HuH-7 (cell line): Measurements from ENCODE around the gene SLC37A1.

Source experiments
- DNase-seq: peaks from one replicate; pipeline ENCODE4 v3.0.0; 2011; ENCODE audit warnings: low spot score

SLC37A1 gene

DNA sequence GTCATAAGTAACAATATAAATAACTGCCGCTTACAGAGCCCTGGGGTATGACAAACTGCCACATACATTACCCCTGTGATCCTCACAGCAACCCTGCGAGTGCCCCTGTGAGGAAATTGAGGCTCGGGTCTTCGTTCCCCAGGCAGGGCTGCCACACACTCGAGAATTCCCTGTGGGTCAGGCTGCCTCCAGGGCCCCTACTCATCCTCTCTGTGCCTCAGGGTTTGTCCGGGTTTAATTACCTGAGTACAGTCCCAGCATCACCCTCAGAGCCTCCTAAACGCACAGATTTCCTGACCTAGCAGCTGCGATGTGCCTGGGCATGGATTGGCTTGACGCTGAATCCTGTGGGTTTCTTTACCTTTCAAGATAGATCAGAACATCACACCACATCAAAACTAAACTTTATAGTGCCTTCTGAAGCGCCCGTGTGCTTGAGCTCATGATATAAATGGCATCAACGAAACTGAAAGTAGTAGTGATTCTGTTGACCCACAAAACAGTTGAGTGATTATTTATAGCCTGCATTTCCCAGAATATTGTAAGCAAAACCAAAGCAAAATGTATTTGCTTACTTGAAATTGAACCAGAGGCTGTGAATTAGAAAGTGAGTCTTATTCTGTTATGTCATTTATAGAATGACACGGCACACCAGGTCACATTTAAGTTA lies 14.0 kb downstream of the SLC37A1 start:
- DNase-seq, result no peak

DNA sequence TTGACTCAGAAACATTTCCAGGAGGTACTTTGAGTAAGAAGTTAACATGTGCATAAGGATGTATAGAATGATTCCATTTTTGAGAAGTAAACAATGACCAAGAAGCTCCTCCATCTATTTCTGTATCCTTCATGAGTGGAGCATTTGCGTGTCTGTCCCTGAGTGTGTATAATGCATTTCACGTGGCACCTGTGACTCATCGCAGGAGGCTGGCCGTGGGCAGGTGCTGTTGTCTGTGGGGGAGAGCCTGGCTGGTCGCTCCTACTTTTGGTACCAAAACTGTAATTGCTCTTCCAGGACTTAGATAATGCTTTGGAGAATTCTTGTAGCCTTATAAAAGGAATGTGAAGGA lies 16.5 kb downstream of the SLC37A1 start:
- DNase-seq, result no peak

DNA sequence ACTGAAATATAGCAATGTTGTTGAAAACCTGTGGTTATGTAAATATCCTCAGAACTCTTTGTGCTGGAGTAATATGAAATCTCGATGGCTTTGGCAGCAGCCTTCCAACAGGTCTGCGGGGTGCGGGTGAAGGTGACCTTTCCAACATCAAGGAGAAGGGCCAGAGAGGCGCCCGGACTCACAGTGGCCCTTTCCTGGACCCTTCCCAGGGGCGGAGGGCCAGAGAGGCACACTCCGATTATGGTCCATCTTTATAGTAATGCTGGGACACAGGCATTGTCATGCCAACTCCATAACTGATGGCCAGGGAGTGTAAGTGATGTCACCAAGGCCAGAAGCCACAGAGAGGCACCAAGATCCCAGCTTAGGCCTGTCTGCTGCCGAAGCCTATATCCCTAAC lies 18.1 kb downstream of the SLC37A1 start:
- no peak for DNase-seq

DNA sequence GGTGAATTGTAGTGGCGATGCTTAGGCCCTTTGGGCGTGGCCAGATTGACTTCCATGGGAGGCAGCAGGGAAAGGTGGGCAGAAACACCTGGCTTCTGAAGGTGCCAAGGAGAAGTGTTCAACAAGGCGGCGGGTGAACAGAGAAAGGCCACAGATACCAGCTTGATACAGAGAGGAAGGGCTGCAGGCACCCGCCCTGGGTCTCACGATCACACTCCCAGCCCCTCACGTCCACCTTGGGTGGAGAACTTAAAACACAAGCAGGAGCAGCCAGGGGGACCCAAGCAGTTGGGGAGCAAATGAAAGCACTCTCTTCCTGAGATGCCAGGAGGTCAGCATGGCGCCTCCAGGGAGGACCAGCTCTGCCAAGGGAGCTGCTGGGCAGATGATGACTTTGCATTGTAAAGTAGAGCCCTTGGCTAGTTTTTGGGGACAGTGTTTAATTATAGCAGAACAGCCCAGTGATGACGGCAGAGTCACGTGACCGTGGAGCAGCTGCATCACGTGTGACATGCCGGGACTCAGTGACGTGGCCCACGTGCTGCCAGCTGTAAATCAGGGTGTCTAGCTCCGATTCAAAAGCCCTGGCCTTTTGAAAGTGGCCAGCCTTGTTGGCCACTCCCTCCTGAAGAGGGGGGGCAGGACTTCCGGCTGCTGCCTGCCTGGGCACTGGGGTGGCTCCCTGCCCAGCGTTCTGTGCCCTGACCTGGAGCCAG lies 19.0 kb downstream of the SLC37A1 start:
- no peak for DNase-seq

DNA sequence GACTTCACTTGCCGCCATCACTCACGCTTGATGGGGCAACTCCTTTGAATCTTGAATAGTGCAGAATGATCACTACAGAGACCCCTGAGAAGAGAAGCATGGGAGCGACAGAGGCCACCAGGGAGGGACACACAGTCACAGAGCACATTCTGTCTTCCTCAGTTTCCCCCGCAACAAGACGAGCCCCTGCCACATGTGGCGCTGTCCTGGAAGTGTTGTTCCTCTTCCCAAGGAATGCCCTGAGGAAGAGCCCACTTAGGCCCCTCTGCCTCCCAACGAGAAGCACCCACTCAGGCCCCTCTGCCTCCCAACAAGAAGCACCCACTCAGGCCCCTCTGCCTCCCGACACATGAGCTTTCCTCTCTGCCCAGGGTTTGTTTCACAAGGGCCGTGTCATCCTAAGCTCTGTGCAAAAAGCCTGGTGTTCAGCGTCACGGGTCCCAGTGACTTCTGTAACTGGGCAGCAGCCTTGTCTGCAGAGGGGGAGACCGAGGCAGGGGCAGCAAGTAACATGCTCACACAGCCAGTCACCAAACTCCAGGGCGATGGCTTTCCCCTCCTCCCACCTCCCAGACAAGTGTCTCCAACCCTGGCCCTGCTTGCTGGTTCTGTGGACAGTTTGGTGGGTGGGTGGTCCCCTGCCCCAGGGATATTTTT lies 19.8 kb downstream of the SLC37A1 start:
- DNase-seq, result no peak

DNA sequence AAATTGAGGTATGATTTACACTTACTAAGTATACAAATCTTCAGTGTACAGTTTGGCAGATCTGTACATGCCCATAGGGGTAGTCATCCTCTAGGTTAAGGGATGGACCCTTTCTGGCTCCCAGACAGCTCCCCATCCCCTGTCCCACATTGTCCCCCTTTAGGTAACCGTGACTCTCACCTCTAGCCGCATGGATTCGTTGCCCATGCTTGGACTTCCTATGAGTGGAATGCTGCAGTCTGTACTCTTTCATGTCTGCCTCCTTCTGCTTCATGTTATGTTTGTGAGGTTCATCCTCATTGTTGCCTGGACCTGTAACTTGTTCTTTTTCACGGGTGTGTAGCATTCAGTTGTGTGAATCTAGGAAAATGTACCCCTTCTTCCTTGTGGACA lies 20.3 kb downstream of the SLC37A1 start:
- no peak for DNase-seq

DNA sequence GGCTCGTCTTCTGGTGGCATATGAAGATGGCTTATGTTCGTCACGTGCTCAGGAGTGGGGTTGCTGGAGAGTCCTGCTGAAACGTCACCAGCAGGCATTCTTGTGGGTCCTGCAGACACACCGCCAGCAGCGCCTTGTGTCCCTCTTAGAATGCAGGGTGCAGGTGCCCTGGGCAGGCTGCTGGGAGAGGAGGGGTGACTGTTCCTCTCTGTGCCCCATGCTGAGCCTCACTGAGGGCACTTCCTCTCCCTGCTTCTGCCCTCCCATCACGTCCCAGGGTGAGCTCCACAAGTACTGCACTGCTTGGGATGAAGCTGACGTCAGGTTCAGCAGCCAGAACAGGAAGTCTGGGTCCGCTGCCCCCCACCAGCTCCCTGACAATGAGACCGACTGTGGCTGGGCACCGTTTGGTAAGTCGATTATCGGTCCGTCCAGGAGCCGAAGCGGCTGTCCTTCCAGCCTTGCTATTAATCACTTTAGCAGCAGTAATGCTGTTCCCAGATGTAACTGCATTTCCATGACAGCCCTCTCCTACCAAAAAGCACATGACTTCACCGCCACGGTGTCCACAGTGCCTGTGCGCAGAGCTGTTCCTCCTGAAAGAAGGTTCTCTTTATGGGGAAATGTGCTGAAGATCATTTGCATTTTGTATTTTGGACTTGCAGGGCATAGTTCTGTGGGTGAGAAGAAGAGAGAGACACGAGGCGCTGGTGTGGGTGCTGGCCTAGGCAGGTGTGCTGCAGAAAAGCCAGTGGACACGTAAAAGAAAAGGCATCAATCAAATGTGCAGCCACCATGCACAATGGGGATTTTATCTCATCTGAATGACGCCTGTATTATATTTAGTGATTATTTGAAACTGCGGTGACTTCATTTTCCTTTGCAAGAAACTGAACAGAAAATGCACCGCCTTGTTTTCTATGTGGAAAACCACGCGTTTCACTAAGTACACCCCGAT lies 21.0 kb downstream of the SLC37A1 start:
- DNase-seq, result no peak

DNA sequence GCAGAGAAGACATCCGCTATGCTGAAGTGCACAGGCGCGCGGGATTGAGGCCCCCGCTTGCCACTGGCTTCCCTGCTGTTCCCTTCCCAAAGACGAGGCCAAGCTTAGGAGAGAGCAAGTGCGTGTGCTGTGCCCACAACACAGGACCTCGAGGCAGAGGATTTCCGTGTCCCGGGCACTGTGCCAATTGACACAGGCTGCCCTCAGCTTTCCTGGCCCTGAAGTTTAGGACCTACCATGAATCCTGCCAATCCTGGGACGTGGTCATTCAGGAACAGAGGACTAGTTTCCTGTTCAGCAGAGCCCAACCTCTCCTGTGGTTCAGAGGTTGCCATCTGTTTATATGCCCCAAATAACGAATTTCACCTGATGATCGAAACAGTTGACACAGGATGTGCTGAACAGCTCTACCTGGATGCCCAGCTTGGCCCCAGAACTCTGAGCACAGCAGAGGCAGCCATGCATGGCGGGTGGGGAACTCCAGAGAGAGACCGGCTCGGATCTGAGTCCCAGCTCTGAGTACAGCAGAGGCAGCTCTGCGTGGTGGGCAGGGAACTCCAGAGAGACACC lies 22.0 kb downstream of the SLC37A1 start:
- no peak for DNase-seq

DNA sequence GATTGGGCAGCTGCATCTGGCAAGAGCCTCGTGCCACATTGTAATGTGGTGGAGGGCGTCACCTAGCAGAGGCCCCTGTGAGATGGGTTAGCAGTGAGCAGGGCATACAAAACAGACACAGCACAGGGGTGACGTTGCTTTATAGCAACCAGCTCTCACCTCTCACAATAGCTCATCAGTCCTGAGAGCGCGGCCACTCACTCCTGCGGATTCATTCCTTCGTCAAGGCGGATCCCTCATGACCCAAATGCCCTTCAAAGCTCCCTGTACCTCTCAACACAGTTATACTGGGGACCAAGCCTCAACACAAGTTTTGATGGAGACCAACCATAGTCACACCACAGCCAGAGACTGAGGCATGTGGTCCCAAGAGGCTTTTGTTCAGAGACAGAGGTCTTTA lies 22.9 kb downstream of the SLC37A1 start:
- no peak for DNase-seq

DNA sequence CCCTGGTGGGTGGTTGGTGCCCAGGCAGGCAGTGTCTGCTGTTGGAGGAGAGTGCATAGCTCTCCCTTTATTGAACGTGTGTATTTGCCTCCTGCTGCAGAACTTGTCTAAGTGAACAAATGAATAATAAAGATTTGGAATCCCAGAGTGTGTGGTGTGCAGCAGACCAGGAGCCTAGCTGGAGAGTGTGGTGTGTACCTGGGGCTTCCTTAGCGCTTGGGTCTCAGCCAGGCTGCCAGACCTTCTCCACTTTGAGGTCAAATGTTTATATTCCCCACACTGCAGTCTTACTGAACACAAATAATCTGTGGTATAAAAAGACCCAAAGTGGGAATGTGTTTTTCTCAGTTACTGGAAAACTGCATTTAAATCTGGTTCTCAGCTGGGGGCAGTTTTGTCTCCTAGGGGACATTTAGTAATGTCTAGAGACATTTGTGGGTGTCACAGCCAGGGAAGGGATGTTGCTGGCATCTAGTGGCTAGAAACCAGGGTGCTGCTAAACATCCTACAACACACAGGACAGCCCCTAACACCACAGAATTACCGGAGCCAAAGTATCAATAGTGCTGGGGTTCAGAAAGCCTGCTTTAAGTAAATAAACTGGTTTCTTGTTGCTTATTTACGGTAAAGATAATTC lies 23.6 kb downstream of the SLC37A1 start:
- peak; percentile 26 for DNase-seq

DNA sequence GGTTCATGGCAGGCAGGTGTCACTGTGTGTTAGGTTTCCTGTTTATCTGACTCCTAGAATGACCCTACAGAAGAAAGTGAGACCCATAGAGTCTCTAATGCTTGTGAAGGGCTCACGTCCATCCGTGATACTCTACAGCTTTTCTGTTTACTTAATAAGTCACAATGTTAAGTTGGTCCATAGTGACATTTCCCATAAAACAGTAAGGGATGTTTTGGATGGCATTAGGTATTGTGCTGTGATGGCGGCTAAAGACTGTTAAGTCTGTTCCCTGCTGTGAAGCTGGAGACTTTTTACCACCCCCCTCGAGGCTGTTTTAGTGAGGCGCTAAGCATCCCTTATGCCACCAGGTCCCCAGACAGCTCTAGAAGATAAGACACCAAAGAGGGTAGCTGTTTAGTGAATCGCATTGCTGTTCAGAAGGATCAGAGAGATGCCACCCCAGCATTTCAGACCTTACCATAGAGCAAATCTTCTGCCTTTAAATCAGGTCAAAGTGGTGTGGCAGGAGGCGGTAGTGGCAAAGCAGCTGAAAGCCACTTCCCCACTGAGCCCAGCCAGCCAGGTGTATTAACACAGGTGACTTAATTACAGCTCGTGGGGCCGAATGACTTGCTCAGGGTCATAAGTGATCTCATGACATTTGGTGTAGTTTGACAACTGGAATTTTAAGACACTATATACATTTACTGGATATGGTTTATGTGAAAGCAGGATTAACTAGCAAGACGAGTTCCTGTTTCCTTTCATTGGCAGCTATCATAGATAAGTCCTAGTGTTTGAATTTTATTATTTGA lies 25.0 kb downstream of the SLC37A1 start:
- DNase-seq, result no peak

DNA sequence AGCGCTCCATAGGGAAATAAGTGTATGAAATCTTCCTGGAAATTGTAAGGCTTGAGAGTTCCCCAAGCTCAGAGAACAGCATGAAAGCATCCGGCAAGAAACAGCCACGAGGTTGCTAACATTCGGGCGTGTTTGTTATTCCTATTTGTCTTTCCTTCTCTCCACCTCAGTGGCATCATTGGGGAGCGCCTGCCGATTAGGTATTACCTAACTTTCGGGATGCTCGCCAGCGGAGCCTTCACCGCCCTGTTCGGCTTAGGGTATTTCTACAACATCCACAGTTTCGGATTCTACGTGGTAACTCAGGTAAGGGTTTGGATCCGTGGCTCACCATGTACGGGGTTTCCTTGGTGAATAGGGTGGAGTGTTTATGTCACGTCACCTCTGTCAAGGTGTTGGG lies 25.7 kb downstream of the SLC37A1 start:
- DNase-seq, result no peak

DNA sequence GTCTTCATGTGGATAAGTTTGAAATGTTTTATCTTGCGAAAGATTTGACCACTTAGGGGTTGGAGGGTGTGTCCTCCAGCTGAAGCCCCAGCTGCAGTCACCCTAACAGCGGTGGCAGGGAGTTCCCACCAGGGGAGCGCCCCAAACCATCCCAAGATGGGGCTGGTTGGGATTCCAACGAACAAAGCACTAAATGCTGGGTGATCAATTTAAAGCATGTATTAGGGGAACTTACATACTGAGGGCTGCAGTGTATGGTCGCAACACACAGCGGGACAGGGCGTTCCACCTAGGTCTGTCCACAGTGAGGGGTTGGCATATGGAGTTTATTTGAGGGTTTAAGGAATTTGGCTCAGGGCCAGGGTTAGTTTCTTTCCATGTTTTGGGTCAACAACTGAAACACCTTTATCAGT lies 26.3 kb downstream of the SLC37A1 start:
- DNase-seq, result no peak

DNA sequence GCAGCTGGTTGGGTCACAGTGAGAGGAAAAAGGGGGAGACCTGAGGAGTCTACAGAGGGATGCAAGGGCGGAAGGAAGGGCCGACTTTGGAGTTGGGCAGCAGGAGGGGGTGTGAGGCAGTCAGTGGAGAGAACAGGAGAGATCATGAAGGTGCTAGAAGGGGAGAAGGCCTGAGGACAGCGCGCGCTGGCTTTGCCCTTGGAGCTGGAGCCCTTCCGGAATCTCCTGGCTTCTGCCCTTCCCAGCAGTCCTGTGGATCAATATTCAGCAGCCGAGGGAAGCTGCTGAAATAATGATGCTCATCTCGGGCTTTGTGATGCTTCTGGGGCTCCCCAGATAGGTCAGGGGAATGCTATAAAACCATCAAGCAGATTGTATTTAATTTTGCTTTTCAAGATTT lies 26.7 kb downstream of the SLC37A1 start:
- DNase-seq, result no peak

DNA sequence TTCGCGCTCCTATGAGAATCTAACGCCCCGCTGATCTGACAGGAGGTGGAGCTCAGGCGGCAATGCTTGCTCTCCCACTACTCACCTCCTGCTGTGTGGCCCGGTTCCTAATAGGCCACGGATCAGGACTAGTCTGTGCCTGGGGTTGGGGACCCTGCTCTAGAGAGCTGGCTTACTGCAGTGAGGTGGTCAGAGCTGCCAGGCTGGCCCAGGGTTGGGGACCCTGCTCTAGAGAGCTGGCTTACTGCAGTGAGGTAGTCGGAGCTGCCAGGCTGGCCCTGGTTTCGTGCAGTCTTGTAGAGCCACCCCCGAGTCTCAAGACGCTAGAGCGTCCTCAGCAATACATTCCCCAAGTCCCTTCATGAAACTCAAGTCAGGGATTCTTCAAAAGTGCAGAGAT lies 27.5 kb downstream of the SLC37A1 start:
- no peak for DNase-seq

DNA sequence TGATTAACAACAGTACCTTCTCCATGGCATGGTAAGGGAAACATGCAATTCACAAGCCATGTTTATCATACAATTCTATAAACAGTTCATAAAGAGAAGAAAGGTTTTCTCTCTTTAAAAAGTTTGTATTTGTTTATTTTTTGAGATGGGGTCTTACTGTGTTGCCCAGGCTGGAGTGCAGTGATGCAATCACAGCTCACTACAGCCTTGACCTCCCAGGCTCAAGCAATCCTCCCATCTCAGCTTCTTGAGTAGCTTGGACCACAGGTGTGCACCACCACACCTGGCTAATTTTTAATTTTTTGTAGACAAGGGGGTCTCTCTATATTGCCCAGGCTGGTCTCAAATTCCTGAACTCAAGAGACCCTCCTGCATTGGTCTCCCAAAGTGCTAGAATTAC lies 28.0 kb downstream of the SLC37A1 start:
- DNase-seq, result no peak

DNA sequence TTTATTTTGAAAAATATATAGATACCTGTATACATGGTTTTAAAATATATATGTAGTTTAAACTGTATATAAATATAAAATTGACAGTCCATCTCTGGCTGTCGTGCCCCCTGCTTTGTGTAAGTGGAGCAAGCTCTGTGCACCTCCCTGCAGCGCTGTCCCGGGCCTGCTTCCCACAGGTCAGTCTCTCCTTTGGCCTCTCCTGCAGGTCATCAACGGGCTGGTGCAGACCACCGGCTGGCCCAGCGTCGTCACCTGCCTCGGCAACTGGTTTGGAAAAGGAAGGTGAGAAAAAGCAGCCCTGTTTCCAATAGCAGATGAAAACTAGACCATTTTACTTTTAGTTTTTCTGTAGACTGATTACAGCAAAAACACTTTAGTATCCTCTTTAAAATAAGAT lies 28.5 kb downstream of the SLC37A1 start:
- no peak for DNase-seq

DNA sequence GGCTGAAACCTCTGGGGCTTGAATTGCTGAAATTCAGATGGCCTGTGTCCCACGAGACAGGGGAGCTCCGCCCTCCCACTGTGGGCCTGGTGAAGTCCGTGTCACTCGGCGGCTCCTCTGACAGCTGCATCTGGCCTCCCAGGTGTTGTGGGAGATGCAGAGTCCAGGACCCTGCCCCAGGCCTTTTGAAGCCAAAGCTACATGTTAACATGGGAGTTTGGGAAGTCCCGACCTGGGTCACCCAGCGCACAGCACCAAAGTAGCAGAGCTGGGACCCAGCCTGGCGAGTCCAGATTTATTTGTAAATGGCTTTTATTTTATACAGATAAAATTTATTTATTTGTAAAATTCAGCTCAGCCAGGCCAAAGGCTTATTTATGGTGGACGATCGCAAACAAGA lies 28.9 kb downstream of the SLC37A1 start:
- no peak for DNase-seq

DNA sequence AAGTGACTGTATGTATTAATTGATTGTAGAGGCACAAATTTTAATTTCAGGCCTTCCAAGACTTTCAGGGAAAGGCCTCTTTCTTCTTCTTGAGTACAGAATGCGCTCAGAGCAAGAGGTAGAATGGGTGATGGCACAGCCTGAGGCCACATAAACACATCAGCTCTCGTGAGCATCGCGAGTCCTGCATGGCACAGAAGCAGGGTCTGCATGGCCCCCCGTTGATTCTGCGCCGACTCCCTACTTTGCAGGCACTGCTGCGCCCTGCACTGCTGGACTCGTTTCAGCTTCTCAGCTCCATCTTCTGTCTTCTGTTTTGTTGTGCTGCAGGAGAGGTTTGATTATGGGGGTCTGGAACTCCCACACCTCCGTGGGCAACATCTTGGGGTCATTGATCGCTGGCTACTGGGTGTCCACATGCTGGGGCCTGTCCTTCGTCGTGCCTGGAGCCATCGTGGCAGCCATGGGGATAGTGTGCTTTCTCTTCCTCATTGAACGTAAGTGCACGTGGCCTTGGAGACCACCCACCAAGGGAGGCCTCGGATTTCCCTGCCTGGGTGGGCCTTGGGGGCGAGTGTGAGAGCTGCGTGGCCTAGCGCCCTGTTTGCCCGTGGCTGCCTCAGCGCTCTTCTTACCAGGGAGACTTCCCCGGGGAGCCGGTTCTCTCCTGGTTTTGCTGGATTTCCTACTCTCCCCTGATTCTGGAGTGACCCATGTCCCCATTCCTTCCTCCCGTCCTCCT lies 29.6 kb downstream of the SLC37A1 start:
- no peak for DNase-seq

DNA sequence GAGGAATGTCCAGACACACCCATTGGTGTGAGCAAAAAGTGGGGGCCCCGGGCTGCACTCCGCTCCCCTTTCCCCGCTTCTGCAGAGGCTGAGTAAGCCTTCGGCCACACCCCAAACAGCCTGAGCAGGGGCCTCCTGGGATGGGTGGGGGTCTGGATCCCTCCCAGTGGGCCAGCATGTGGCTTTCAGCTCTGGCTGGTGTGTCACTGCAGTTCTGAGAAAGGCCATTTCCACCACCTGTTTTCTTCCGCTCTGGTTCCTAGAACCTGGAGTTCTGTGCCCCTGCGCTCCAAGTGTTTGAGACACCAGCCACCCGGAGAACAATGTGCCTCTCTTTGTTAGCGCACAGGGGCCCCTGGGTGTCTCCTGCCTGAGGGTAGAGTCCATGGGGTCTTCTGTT lies 30.9 kb downstream of the SLC37A1 start:
- no peak for DNase-seq
